ENCODE measurements around the gene MMEL1. TPM values are rescaled to one million over a fixed set of nuclear protein-coding genes. Genes with fewer than 3 reads are reported as not detected.

Gene MMEL1
- total and polyA plus RNA-seq, 2 of the 13 experiments (the other 11 are each of a cell fraction or from before 2014, with no cell fraction given), result 0.48 TPM; not detected in 1

GRCh38 chr1:2635361-2636010, 2.7 kb upstream of the MMEL1 start:
- H3K9ac ChIP-seq (ENCODE audit: insufficient read depth, low read depth, low read length), result no peak overlapping the region
- H3K4me2 ChIP-seq (ENCODE audit: low read depth, low read length), result no peak overlapping the region
- H3K4me3 ChIP-seq (replicated peaks in 1 of 3; ENCODE audit: insufficient read depth in 1 of 3, low read depth in 2 of 3, low read length in 3 of 3), result no peak overlapping the region
- H4K20me1 ChIP-seq (ENCODE audit: insufficient read depth, low read length), result no peaks in the 10 kb centered on the region
- intact Hi-C loops (cut with micrococcal nuclease; ENCODE audit: unreplicated experiment) (loop anchor here (10.0 kb wide), 1 partner anchor 51 kb away; the partner anchor contains the start of gene PRXL2B), in situ Hi-C loops (cut with HindIII; ENCODE audit: extremely low pct_ligation_motif_present, low pct_unique_long_range_greater_than_20kb) (no loop called here)
- H3K27ac ChIP-seq (ENCODE audit: extremely low read length, insufficient read depth, low read length), result no peak overlapping the region
- FAIRE-seq (no peak), ATAC-seq (no peak), DNase-seq (ENCODE audit: low spot score) (no peak)
- 18% methylated on average over 3 of the region's 10 CpGs for WGBS (ENCODE audit: low lambda C conversion rate)
- no peak overlapping the region for H2AFZ ChIP-seq (ENCODE audit: low read length)
- no TSS peak for BruUV-seq (replicated peaks)
- TF ChIP-seq AKNA (CRISPR knock-in tag; IDR thresholded peaks at IDR 0.05; ENCODE audit: borderline replicate concordance) (no peak), ZNF703 (CRISPR knock-in tag; IDR thresholded peaks at IDR 0.05; ENCODE audit: borderline replicate concordance) (no peak), ZNF607 (CRISPR knock-in tag; IDR thresholded peaks at IDR 0.05; ENCODE audit: borderline replicate concordance) (no peak), SRY (CRISPR knock-in tag; IDR thresholded peaks at IDR 0.05) (no peak)
- TF ChIP-seq, protein P1, sequence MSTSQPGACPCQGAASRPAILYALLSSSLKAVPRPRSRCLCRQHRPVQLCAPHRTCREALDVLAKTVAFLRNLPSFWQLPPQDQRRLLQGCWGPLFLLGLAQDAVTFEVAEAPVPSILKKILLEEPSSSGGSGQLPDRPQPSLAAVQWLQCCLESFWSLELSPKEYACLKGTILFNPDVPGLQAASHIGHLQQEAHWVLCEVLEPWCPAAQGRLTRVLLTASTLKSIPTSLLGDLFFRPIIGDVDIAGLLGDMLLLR (CRISPR knock-in tag; IDR thresholded peaks at IDR 0.05), result no peak
- H3K27me3 ChIP-seq (ENCODE audit: control insufficient read depth in 1 of 2, insufficient read depth in 2 of 2, low read length in 2 of 2), result peaks cover 2 to 10% of the 10 kb centered on the region in 2 experiments; a peak in 2 of 5 replicates
- CTCF ChIA-PET (ENCODE audit: low intra/inter-chr PET ratio, low total read pairs), result no interaction called here
- no peaks in the 10 kb centered on the region for H3K36me3 ChIP-seq (replicated peaks in 1 of 2; ENCODE audit: control insufficient read depth in 1 of 2, insufficient read depth in 2 of 2, low read length in 2 of 2)
- peaks cover 40% of the 10 kb centered on the region for H3K4me1 ChIP-seq (ENCODE audit: insufficient read depth, low read length)
- H3K79me2 ChIP-seq (ENCODE audit: insufficient read depth, low read length), result no peaks in the 10 kb centered on the region
- POLR2A ChIA-PET, result no interaction called here
- peaks cover 7% of the 10 kb centered on the region; the same call in 1 of the 2 replicates for H3K9me3 ChIP-seq (ENCODE audit: low read length)

Data from HepG2 (cell line).